Vagina (tissue), 2 donors: ENCODE results near the gene MGAT4D. TPM values are rescaled to one million over a fixed set of nuclear protein-coding genes. Genes with fewer than 3 reads are reported as not detected.
A peak's percentile ranks its signal among the peaks of the same experiment; 100 is the strongest.

ENCODE experiments used
- DNase-seq, 2 donors: peaks; one replicate each; pipeline ENCODE4 v3.0.0-alpha.2; 2017; ENCODE audit errors: extremely low spot score in 2 of 2
- H3K27ac ChIP-seq: fragments of 200-600 bp; sonication (generic); one replicate; pipeline ENCODE4 v1.5.1; 2019
- H3K27me3 ChIP-seq: fragments of 200-600 bp; sonication (generic); one replicate; pipeline ENCODE4 v1.5.1; 2019
- H3K36me3 ChIP-seq, 2 donors: fragments of 200-600 bp; sonication (generic); one replicate each; pipeline ENCODE4 v1.5.1; 2017 to 2019
- H3K4me1 ChIP-seq: fragments of 200-600 bp; sonication (generic); one replicate; pipeline ENCODE4 v1.5.1; 2019
- H3K4me3 ChIP-seq, 2 donors: fragments of 200-600 bp; sonication (generic); 1 replicate in 1 of 2; 2 replicates in 1 of 2; pipeline ENCODE4 v1.5.1; 2016 to 2019
- H3K9me3 ChIP-seq: fragments of 200-600 bp; sonication (generic); one replicate; pipeline ENCODE4 v1.5.1; 2019
- CTCF ChIP-seq, 3 experiments: fragments of 450-650 bp in 2 of 3; fragments of 200-600 bp in 1 of 3; sonication (generic) in 1 of 3; IDR thresholded peaks; one replicate each; pipeline ENCODE4 v1.5.1; 2017 to 2019; ENCODE audit warnings: antibody characterized with exemption in 3 of 3, mild to moderate bottlenecking in 2 of 3, moderate library complexity in 2 of 3
- POLR2A ChIP-seq, 2 donors: fragments of 450-650 bp; IDR thresholded peaks; one replicate each; pipeline ENCODE4 v1.6.1; 2017; ENCODE audit warnings: antibody characterized with exemption in 2 of 2, mild to moderate bottlenecking in 2 of 2, moderate library complexity in 2 of 2
- POLR2AphosphoS5 ChIP-seq, 2 donors: sonication (generic); formaldehyde crosslinking; IDR thresholded peaks; one replicate each; pipeline ENCODE4 v1.9.0; 2017; ENCODE audit warnings: antibody characterized with exemption in 2 of 2, mild to moderate bottlenecking in 2 of 2, low read depth in 1 of 2; ENCODE audit not compliant: insufficient read depth in 1 of 2
- intact Hi-C: fragments of 100-400 bp; cut with DNase I; formaldehyde crosslinking; loops from one replicate; pipeline ENCODE4 v1.15.1; 2023
- total RNA-seq: library from RNA; depleted of rRNA; stranded (reverse); fragments of >200 nt; gene quantifications from one replicate; pipeline ENCODE4 v1.2.3, GENCODE V29; 2016

MGAT4D gene
- total RNA-seq, result not detected

GRCh38 chr4:140497747-140498636, at the start of gene MGAT4D:
Gene MGAT4D (minus strand): TSS chr4:140498293. CDS start chr4:140498222, 71 bp downstream.
- Histone ChIP-seq H3K4me1 (peaks cover 8% of the 10 kb centered on the region), H3K9me3 (no peaks in the 10 kb centered on the region), H3K4me3 (peak within 1 kb of the TSS in 1 of 2 donors; percentile 29), H3K27ac (no peak within 1 kb of the TSS), H3K27me3 (no peaks in the 10 kb centered on the region), H3K36me3 (no peaks in the 10 kb centered on the region)
- intact Hi-C loops, result no loop called here
- no peak for DNase-seq
- TF ChIP-seq POLR2A (IDR thresholded peaks at IDR 0.05) (no peak), POLR2AphosphoS5 (IDR thresholded peaks at IDR 0.05; ENCODE audit: insufficient read depth in 1 of 2, low read depth in 1 of 2) (no peak), CTCF (IDR thresholded peaks at IDR 0.05) (no peak)

- Histone ChIP-seq H3K27me3 (no peaks in the 10 kb centered on the region), H3K27ac (no peak overlapping the region), H3K36me3 (peaks cover 0 to 10% of the 10 kb centered on the region in 2 donors), H3K4me3 (no peak overlapping the region), H3K4me1 (no peaks in the 10 kb centered on the region), H3K9me3 (no peaks in the 10 kb centered on the region)
- no peak for DNase-seq
- TF ChIP-seq POLR2A (IDR thresholded peaks at IDR 0.05), result no peak
- TF ChIP-seq POLR2AphosphoS5 (IDR thresholded peaks at IDR 0.05; ENCODE audit: insufficient read depth in 1 of 2, low read depth in 1 of 2), result no peak
- no peak for TF ChIP-seq CTCF (IDR thresholded peaks at IDR 0.05)
- intact Hi-C loops, result no loop called here
Measured at GRCh38 chr4:140533951-140534480, 35.9 kb upstream of the MGAT4D start.

- H3K27me3 ChIP-seq, result no peaks in the 10 kb centered on the region
- intact Hi-C loops, result loop anchor here (10.0 kb wide), 1 partner anchor 155 kb away; the partner anchor contains the start of gene SCOC
- peaks cover 0 to 6% of the 10 kb centered on the region in 2 donors for H3K36me3 ChIP-seq
- no peak overlapping the region for H3K4me3 ChIP-seq
- H3K27ac ChIP-seq, result no peak overlapping the region
- peaks cover 11% of the 10 kb centered on the region for H3K4me1 ChIP-seq
- no peaks in the 10 kb centered on the region for H3K9me3 ChIP-seq
- no peak for TF ChIP-seq CTCF (IDR thresholded peaks at IDR 0.05)
- no peak for TF ChIP-seq POLR2A (IDR thresholded peaks at IDR 0.05)
- TF ChIP-seq POLR2AphosphoS5 (IDR thresholded peaks at IDR 0.05; ENCODE audit: insufficient read depth in 1 of 2, low read depth in 1 of 2), result no peak
- DNase-seq, result no peak
Measured at GRCh38 chr4:140529434-140529833, 31.3 kb upstream of the MGAT4D start.

- Histone ChIP-seq H3K27ac (peak within 1 kb of the TSS; percentile 76), H3K4me1 (peaks cover 20% of the 10 kb centered on the region), H3K36me3 (peaks cover 0 to 6% of the 10 kb centered on the region in 2 donors), H3K9me3 (no peaks in the 10 kb centered on the region), H3K27me3 (no peaks in the 10 kb centered on the region), H3K4me3 (peak within 1 kb of the TSS; percentile 92 to 96)
- intact Hi-C loops, result loop anchor here (10.0 kb wide), 1 partner anchor 149 kb away; the partner anchor contains the start of gene SCOC
- peak; percentile 80 to 86 for TF ChIP-seq POLR2AphosphoS5 (IDR thresholded peaks at IDR 0.05; ENCODE audit: insufficient read depth in 1 of 2, low read depth in 1 of 2)
- TF ChIP-seq POLR2A (IDR thresholded peaks at IDR 0.05), result peak in 1 of 2 donors; percentile 4
- TF ChIP-seq CTCF (IDR thresholded peaks at IDR 0.05), result peak; percentile 68 to 87 (median 79)
- DNase-seq, result peak; percentile 98 to 99
Measured at GRCh38 chr4:140523857-140524742, 26.0 kb upstream of the MGAT4D start, which contains the start of gene ELMOD2. Gene ELMOD2 (plus strand): TSS chr4:140524168. CDS start chr4:140525429, 1,261 bp downstream.
